Activated CD8-positive, alpha-beta memory T cell treated with anti-CD3 and anti-CD28 coated beads, Interleukin-2, amount 50 U/mL, for 1 hour (primary cell): Measurements from ENCODE around the gene MYO15B.

ENCODE experiments used
- DNase-seq: peaks from one replicate; pipeline ENCODE4 v3.0.0-alpha.2; 2020; ENCODE audit errors: extremely low read depth

MYO15B gene

DNA sequence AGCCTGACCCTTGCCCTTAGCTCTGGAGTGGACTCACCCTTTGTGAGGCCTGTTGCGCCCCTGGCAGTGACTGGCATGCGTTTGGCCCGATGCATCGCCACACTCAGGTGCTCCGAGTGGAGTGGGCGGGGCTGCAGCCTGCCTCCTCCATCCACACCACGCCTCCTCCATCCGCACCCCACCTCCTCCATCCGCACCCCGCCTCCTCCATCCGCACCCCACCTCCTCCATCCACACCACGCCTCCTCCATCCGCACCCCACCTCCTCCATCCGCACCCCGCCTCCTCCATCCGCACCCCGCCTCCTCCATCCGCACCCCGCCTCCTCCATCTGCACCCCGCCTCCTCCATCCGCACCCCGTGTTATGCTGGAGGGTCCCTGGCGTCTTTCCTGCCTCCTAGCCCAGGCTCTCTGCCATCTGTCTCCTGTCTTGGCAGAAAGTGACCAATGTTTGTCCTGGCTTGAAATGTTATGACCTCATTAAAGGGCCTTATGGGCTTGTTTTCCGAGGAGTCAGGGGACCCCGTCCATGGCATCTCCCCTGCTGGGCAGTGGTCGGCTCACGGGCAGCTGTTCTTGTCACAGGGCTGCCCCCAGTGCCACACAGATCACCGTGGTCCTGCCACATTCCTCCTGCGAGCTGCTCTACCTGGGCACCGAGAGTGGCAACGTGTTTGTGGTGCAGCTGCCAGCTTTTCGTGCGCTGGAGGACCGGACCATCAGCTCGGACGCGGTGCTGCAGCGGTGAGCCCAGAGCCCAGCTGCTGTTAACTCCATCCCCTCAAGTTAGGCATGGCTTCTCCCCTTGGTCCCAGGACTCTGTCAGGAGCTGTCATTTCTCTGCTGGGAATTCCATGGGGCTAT, 28.7 kb upstream of the MYO15B start:
- no peak for DNase-seq

DNA sequence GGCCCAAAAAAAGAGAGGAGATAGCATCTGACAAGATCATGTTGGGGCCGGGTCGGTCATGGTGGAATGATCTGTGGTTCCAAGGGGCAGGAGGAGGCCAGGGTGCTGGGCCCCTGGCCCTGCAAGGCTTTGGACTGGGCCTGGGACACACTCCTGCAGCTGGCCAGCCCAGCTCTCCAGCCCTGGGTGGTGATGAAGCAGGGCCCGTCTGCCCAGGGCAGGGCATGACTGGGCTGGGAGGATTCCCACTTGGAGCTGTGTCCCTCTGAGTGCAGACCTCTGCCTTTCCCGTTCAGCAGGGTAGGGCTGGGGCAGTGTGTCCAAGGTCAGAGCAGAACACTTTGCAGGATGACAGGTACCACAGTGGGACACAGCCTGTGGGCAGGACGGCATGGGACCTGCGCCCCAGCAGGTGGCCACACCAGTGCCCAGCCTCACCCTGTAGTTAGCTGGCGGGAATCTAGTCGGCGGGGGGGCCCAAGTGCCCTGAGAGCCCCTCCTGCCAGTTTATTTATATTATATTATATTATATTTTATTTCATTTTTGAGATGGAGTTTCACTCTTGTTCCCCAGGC, 27.6 kb upstream of the MYO15B start:
- DNase-seq, result no peak

DNA sequence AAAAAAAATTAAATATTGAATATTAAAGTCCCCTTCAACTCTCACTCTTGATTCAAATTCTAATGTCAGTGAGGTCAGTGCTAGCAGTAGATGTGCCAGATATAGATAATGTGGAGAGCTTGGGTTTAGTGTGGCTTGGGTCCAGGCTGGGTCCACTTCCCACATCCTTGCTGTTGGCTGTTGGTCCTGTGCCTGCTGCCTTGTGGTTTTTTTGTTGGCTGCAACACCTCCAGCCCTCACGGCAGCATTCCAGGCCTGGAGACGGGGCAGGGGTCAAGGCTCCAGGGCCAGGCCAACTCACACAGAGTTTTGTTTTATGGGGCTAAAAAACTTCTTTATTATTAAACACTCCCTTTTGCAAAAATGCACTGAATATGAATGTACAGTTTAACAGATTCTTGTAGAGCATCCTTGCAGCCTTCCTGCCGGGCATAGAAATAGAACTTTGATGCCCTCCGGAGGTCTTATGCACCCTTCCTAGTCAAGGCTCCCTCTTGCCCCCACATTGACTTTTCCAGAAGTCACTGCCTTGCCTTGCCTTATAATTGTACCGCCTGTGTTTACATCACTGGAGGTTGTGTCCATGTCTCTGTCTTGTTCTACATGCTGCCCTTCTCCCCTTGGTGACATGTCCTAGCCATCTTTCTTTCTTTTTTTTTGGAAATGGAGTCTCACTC, 25.5 kb upstream of the MYO15B start:
- no peak for DNase-seq

GRCh38 chr17:75563063-75563758, 24.4 kb upstream of the MYO15B start:
- DNase-seq, result no peak

GRCh38 chr17:75564195-75564594, 23.4 kb upstream of the MYO15B start:
- DNase-seq, result no peak

- DNase-seq, result no peak
Observed at GRCh38 chr17:75565066-75565465, 22.5 kb upstream of the MYO15B start.

- no peak for DNase-seq
Observed at GRCh38 chr17:75565618-75566017, 22.0 kb upstream of the MYO15B start.

DNA sequence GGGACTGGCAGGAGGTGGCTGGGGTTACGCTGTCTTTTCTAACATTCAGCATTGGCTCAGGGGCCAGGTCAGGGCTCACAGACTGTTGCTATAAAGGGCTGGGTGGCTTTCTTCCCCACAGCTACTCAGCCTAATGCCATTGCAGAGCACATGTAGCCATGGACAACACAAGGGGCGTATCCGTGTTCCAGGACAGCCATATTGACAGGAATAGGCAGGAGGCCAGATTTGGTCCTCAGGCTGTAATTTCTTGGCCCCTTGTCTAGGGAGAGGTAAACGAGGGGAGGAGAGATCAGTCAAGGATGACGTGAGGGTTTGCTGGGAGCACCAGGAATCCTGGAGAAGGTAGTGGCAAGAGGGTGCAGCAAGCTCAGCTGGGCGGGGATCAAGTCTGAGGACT, 21.2 kb upstream of the MYO15B start:
- DNase-seq, result no peak

DNA sequence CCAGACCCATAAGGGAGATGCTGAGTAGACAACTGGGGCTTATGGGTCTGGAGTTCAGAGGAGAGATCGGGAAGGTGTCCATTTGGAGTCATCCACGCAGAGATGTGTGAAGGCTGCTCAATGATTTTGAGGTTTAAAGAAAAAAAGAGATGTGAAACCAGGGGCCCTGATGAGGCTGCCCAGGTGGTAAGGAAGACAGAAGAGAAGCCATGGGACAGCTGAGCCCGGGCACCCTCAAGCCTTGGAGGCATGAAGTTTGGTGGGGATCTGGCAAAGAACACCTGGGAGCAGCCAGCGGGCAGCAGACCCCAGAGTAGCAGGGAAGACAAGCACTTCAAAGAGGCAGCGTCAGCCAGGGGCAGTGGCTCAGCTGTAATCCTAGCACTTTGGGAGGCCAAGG, 20.8 kb upstream of the MYO15B start:
- no peak for DNase-seq

- DNase-seq, result no peak
Observed at GRCh38 chr17:75568412-75569255, 19.0 kb upstream of the MYO15B start.

- no peak for DNase-seq
Observed at GRCh38 chr17:75570034-75570676, 17.4 kb upstream of the MYO15B start.

DNA sequence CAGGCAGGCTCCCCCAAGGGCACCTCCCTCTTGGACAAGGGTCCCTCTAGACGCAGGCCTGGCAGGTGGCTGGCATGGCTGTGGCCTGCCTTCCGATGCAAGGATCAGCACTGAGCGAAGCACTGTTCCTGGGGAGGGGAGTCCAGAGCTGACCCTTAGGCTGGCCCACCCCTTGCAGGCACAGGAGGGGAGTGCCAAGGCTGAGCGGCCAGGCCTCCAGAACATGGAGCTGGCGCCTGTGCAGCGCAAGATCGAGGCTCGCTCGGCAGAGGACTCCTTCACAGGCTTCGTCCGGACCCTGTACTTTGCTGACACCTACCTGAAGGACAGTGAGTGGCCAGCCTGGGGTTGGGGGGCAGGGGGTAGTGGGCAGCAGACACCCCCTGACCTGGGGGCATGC, 16.8 kb upstream of the MYO15B start:
- no peak for DNase-seq

GRCh38 chr17:75571197-75571884, 16.3 kb upstream of the MYO15B start:
- DNase-seq, result no peak

DNA sequence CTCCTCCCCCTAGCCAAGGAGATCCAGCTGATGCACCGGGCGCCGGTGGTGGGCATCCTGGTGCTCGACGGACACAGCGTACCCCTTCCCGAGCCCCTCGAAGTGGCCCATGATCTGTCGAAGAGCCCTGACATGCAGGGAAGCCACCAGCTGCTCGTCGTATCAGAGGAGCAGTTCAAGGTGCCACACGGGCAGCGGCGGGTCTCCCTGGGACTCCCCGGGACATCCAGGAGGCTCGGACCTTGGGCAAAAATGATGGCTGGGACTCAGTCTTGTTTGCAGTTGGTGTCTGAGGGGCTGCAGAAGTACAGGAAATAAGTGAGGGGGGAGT, 15.8 kb upstream of the MYO15B start:
- DNase-seq, result no peak

GRCh38 chr17:75572713-75573539, 14.7 kb upstream of the MYO15B start:
- DNase-seq, result no peak

GRCh38 chr17:75573540-75573957, 14.1 kb upstream of the MYO15B start:
- DNase-seq, result no peak

DNA sequence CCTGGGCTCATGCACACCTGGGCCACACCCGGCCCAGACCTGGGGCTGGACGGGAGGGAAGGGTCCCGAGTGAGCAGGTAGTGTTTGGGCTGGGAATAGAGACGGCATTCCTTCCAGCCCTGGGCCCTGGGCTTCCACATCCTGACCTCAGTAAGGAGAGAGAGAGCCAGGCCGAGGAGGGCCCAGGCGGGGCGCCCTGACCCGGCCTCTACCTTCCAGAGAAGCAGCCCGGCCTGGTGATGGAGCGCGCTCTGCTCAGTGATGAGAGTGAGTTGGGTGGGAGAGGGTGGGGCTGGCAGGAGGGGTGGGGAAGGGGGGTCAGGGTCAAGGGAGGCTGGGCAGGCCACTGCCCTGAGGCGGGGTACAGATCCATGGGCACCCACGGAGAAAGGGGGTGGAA, 13.6 kb upstream of the MYO15B start:
- no peak for DNase-seq

- no peak for DNase-seq
Observed at GRCh38 chr17:75574404-75575036, 13.1 kb upstream of the MYO15B start.

- DNase-seq, result no peak
Observed at GRCh38 chr17:75575197-75575596, 12.4 kb upstream of the MYO15B start.
